ENCODE data around the gene ORAI1. TPM values are rescaled to one million over a fixed set of nuclear protein-coding genes. Genes with fewer than 3 reads are reported as not detected.
"Not testable (repeated sequence)": the region's sequence is repeated elsewhere in the genome, so short reads cannot be mapped to it uniquely, and the experiment has no call there.

The ORAI1 gene
- total and polyA plus RNA-seq, 2 donors: 6.4 to 12.8 TPM

GRCh38 chr12:121669521-121669900, 43.2 kb downstream of the ORAI1 start, which contains the start of gene MORN3:
MORN3 (minus strand) TSS chr12:121669654; CDS start chr12:121669483, 171 bp downstream.
- Histone ChIP-seq H3K4me3 (ENCODE audit: low read length in 2 of 2) (no peak within 1 kb of the TSS), H3K27ac (ENCODE audit: low read depth in 1 of 2, low read length in 1 of 2) (peak within 1 kb of the TSS in 1 of 2 donors; percentile 13), H3K27me3 (ENCODE audit: control insufficient read depth in 2 of 2, insufficient read depth in 1 of 2, low read length in 1 of 2) (no peaks in the 10 kb centered on the region), H3K9me3 (ENCODE audit: control insufficient read depth in 2 of 2, insufficient read depth in 1 of 2, low read length in 1 of 2) (peaks cover 0 to 11% of the 10 kb centered on the region in 2 donors), H3K4me1 (ENCODE audit: control insufficient read depth in 2 of 2, insufficient read depth in 2 of 2, low read length in 2 of 2) (peaks cover 11 to 47% of the 10 kb centered on the region in 2 donors), H3K36me3 (ENCODE audit: control insufficient read depth in 2 of 2, insufficient read depth in 2 of 2, low read length in 1 of 2) (peaks cover 0 to 5% of the 10 kb centered on the region in 2 donors)
- WGBS: 98% methylated on average over 5 of the region's 5 CpGs
- no peak for DNase-seq (ENCODE audit: low read depth in 6 of 9, low spot score in 9 of 9)

- Histone ChIP-seq H3K36me3 (ENCODE audit: control insufficient read depth in 2 of 2, insufficient read depth in 2 of 2, low read length in 1 of 2) (peaks cover 0 to 5% of the 10 kb centered on the region in 2 donors), H3K27ac (ENCODE audit: low read depth in 1 of 2, low read length in 1 of 2) (peak overlapping the region; percentile 75 to 96), H3K4me1 (ENCODE audit: control insufficient read depth in 2 of 2, insufficient read depth in 2 of 2, low read length in 2 of 2) (peaks cover 11 to 28% of the 10 kb centered on the region in 2 donors), H3K27me3 (ENCODE audit: control insufficient read depth in 2 of 2, insufficient read depth in 1 of 2, low read length in 1 of 2) (no peaks in the 10 kb centered on the region), H3K4me3 (ENCODE audit: low read length in 2 of 2) (peak overlapping the region in 1 of 2 donors; percentile 55), H3K9me3 (ENCODE audit: control insufficient read depth in 2 of 2, insufficient read depth in 1 of 2, low read length in 1 of 2) (peaks cover 0 to 9% of the 10 kb centered on the region in 2 donors)
- 87% methylated on average over 12 of the region's 12 CpGs for WGBS
- no peak for DNase-seq (ENCODE audit: low read depth in 6 of 9, low spot score in 9 of 9)
Measured at GRCh38 chr12:121673013-121673511, 46.7 kb downstream of the ORAI1 start.

GRCh38 chr12:121676190-121676589, 49.9 kb downstream of the ORAI1 start:
- WGBS: 98% methylated on average over 5 of the region's 5 CpGs
- H3K4me1 ChIP-seq (ENCODE audit: control insufficient read depth in 2 of 2, insufficient read depth in 2 of 2, low read length in 2 of 2): peaks cover 11 to 23% of the 10 kb centered on the region in 2 donors
- H3K27ac ChIP-seq (ENCODE audit: low read depth in 1 of 2, low read length in 1 of 2): no peak overlapping the region
- no peaks in the 10 kb centered on the region for H3K27me3 ChIP-seq (ENCODE audit: control insufficient read depth in 2 of 2, insufficient read depth in 1 of 2, low read length in 1 of 2)
- no peaks in the 10 kb centered on the region for H3K36me3 ChIP-seq (ENCODE audit: control insufficient read depth in 2 of 2, insufficient read depth in 2 of 2, low read length in 1 of 2)
- H3K9me3 ChIP-seq (ENCODE audit: control insufficient read depth in 2 of 2, insufficient read depth in 1 of 2, low read length in 1 of 2): peaks cover 0 to 9% of the 10 kb centered on the region in 2 donors
- no peak overlapping the region for H3K4me3 ChIP-seq (ENCODE audit: low read length in 2 of 2)
- DNase-seq (ENCODE audit: low read depth in 6 of 9, low spot score in 9 of 9): no peak

GRCh38 chr12:121678305-121678704, 52.0 kb downstream of the ORAI1 start:
- H3K27ac ChIP-seq (ENCODE audit: low read depth in 1 of 2, low read length in 1 of 2): no peak overlapping the region
- H3K36me3 ChIP-seq (ENCODE audit: control insufficient read depth in 2 of 2, insufficient read depth in 2 of 2, low read length in 1 of 2): no peaks in the 10 kb centered on the region
- no peak overlapping the region for H3K4me3 ChIP-seq (ENCODE audit: low read length in 2 of 2)
- H3K4me1 ChIP-seq (ENCODE audit: control insufficient read depth in 2 of 2, insufficient read depth in 2 of 2, low read length in 2 of 2): peaks cover 0 to 7% of the 10 kb centered on the region in 2 donors
- H3K9me3 ChIP-seq (ENCODE audit: control insufficient read depth in 2 of 2, insufficient read depth in 1 of 2, low read length in 1 of 2): no peaks in the 10 kb centered on the region
- WGBS: 89% methylated on average over 3 of the region's 3 CpGs
- no peak for DNase-seq (ENCODE audit: low read depth in 6 of 9, low spot score in 9 of 9)
- no peaks in the 10 kb centered on the region for H3K27me3 ChIP-seq (ENCODE audit: control insufficient read depth in 2 of 2, insufficient read depth in 1 of 2, low read length in 1 of 2)

GRCh38 chr12:121678716-121679300, 52.5 kb downstream of the ORAI1 start:
- 85% methylated on average over 9 of the region's 9 CpGs for WGBS
- no peak overlapping the region for H3K27ac ChIP-seq (ENCODE audit: low read depth in 1 of 2, low read length in 1 of 2)
- no peaks in the 10 kb centered on the region for H3K27me3 ChIP-seq (ENCODE audit: control insufficient read depth in 2 of 2, insufficient read depth in 1 of 2, low read length in 1 of 2)
- DNase-seq (ENCODE audit: low read depth in 6 of 9, low spot score in 9 of 9): no peak
- no peak overlapping the region for H3K4me3 ChIP-seq (ENCODE audit: low read length in 2 of 2)
- H3K4me1 ChIP-seq (ENCODE audit: control insufficient read depth in 2 of 2, insufficient read depth in 2 of 2, low read length in 2 of 2): peaks cover 0 to 7% of the 10 kb centered on the region in 2 donors
- H3K9me3 ChIP-seq (ENCODE audit: control insufficient read depth in 2 of 2, insufficient read depth in 1 of 2, low read length in 1 of 2): no peaks in the 10 kb centered on the region
- H3K36me3 ChIP-seq (ENCODE audit: control insufficient read depth in 2 of 2, insufficient read depth in 2 of 2, low read length in 1 of 2): no peaks in the 10 kb centered on the region

GRCh38 chr12:121679661-121680197, 53.4 kb downstream of the ORAI1 start:
- H3K36me3 ChIP-seq (ENCODE audit: control insufficient read depth in 2 of 2, insufficient read depth in 2 of 2, low read length in 1 of 2); H3K4me3 ChIP-seq (ENCODE audit: low read length in 2 of 2); H3K27ac ChIP-seq (ENCODE audit: low read depth in 1 of 2, low read length in 1 of 2); H3K4me1 ChIP-seq (ENCODE audit: control insufficient read depth in 2 of 2, insufficient read depth in 2 of 2, low read length in 2 of 2); DNase-seq (ENCODE audit: low read depth in 6 of 9, low spot score in 9 of 9); H3K27me3 ChIP-seq (ENCODE audit: control insufficient read depth in 2 of 2, insufficient read depth in 1 of 2, low read length in 1 of 2); H3K9me3 ChIP-seq (ENCODE audit: control insufficient read depth in 2 of 2, insufficient read depth in 1 of 2, low read length in 1 of 2): not testable (repeated sequence)
- WGBS: 95% methylated on average over 13 of the region's 13 CpGs

- no peaks in the 10 kb centered on the region for H3K27me3 ChIP-seq (ENCODE audit: control insufficient read depth in 2 of 2, insufficient read depth in 1 of 2, low read length in 1 of 2)
- no peak for DNase-seq (ENCODE audit: low read depth in 6 of 9, low spot score in 9 of 9)
- 94% methylated on average over 3 of the region's 3 CpGs for WGBS
Measured at GRCh38 chr12:121688966-121689365, 62.6 kb downstream of the ORAI1 start.

GRCh38 chr12:121689430-121689829, 63.1 kb downstream of the ORAI1 start:
- WGBS: 97% methylated on average over 2 of the region's 2 CpGs
- H3K36me3 ChIP-seq (ENCODE audit: control insufficient read depth in 2 of 2, insufficient read depth in 2 of 2, low read length in 1 of 2): no peaks in the 10 kb centered on the region
- peaks cover 0 to 3% of the 10 kb centered on the region in 2 donors for H3K9me3 ChIP-seq (ENCODE audit: control insufficient read depth in 2 of 2, insufficient read depth in 1 of 2, low read length in 1 of 2)
- no peak for DNase-seq (ENCODE audit: low read depth in 6 of 9, low spot score in 9 of 9)
- no peaks in the 10 kb centered on the region for H3K27me3 ChIP-seq (ENCODE audit: control insufficient read depth in 2 of 2, insufficient read depth in 1 of 2, low read length in 1 of 2)
- H3K4me1 ChIP-seq (ENCODE audit: control insufficient read depth in 2 of 2, insufficient read depth in 2 of 2, low read length in 2 of 2): peaks cover 0 to 13% of the 10 kb centered on the region in 2 donors
- H3K27ac ChIP-seq (ENCODE audit: low read depth in 1 of 2, low read length in 1 of 2): no peak overlapping the region
- H3K4me3 ChIP-seq (ENCODE audit: low read length in 2 of 2): no peak overlapping the region

More at GRCh38 chr12:121688966-121689365, 62.6 kb downstream of the ORAI1 start:
- H3K36me3 ChIP-seq (ENCODE audit: control insufficient read depth in 2 of 2, insufficient read depth in 2 of 2, low read length in 1 of 2): no peaks in the 10 kb centered on the region
- H3K4me1 ChIP-seq (ENCODE audit: control insufficient read depth in 2 of 2, insufficient read depth in 2 of 2, low read length in 2 of 2): peaks cover 0 to 13% of the 10 kb centered on the region in 2 donors
- H3K27ac ChIP-seq (ENCODE audit: low read depth in 1 of 2, low read length in 1 of 2): no peak overlapping the region
- peaks cover 0 to 3% of the 10 kb centered on the region in 2 donors for H3K9me3 ChIP-seq (ENCODE audit: control insufficient read depth in 2 of 2, insufficient read depth in 1 of 2, low read length in 1 of 2)
- H3K4me3 ChIP-seq (ENCODE audit: low read length in 2 of 2): no peak overlapping the region
